GM12891 (cell line): ENCODE measurements around the gene CHRNA1.
"Not testable (repeated sequence)": the region's sequence is repeated elsewhere in the genome, so short reads cannot be mapped to it uniquely, and the experiment has no call there.

Experiments
- DNase-seq: peaks from one replicate; pipeline ENCODE4 v3.0.0; 2011; ENCODE audit warnings: low spot score; ENCODE audit not compliant: insufficient read length
- FAIRE-seq: peaks from 2 replicates; lab custom pipeline; 2011; peaks lifted over from hg19 to GRCh38; lab: Jason Lieb, UNC
- PAX5 ChIP-seq: IDR thresholded peaks from 2 replicates; pipeline ENCODE4 v1.6.1; 2011; ENCODE audit warnings: low read length, moderate library complexity, mild to moderate bottlenecking; ENCODE audit not compliant: insufficient read depth, severe bottlenecking
- POLR2A ChIP-seq: IDR thresholded peaks from 2 replicates; pipeline ENCODE4 v1.6.1; 2011; ENCODE audit warnings: low read depth, low read length, control low read depth
- POLR2AphosphoS5 ChIP-seq: IDR thresholded peaks from 2 replicates; pipeline ENCODE4 v1.6.1; 2011; ENCODE audit warnings: low read depth, low read length, control low read depth
- POU2F2 ChIP-seq: IDR thresholded peaks from 2 replicates; pipeline ENCODE4 v1.6.1; 2011; ENCODE audit warnings: low read depth, mild to moderate bottlenecking, control low read depth, low read length, moderate library complexity
- SPI1 ChIP-seq: IDR thresholded peaks from 2 replicates; pipeline ENCODE4 v1.6.1; 2011; ENCODE audit warnings: low read depth, low read length, control low read depth
- TAF1 ChIP-seq: IDR thresholded peaks from 2 replicates; pipeline ENCODE4 v1.6.1; 2011; ENCODE audit warnings: low read depth, low read length, control low read depth

The CHRNA1 gene

GRCh38 chr2:174719016-174719415 lies 45.3 kb downstream of the CHRNA1 start:
- DNase-seq (no peak), FAIRE-seq (no peak)
- TF ChIP-seq POLR2AphosphoS5 (no peak), TAF1 (no peak), POU2F2 (no peak), POLR2A (no peak), SPI1 (no peak), PAX5 (no peak)

GRCh38 chr2:174718591-174718990 lies 45.7 kb downstream of the CHRNA1 start:
- DNase-seq = no peak
- FAIRE-seq = no peak
- TF ChIP-seq TAF1 = no peak
- TF ChIP-seq POU2F2 = no peak
- TF ChIP-seq POLR2A = no peak
- TF ChIP-seq PAX5 = no peak
- TF ChIP-seq SPI1 = no peak
- TF ChIP-seq POLR2AphosphoS5 = no peak

- TF ChIP-seq POU2F2 (no peak), POLR2A (no peak), POLR2AphosphoS5 (no peak), PAX5 (no peak), TAF1 (no peak), SPI1 (no peak)
- no peak for FAIRE-seq
- no peak for DNase-seq
Observed at GRCh38 chr2:174717916-174718315, 46.4 kb downstream of the CHRNA1 start.

DNA sequence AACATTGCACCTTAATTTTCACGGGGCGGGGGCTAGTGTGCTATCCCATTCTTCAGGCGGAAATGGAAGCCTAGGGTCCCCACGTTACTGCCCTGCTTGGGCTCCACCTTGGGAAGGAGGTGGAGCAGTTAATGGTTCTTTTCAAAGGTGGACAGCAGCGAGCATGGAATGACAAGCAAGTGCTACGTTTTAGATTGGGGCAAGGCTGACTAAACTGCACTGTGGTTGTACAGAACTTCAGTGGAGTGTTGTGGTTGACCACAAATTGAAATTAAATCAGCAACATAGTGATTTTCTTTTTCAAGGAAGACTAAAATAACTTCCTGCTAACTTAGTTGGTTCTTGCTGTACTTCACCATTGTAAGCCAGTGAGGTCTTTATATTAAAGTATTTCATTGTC lies 47.0 kb downstream of the CHRNA1 start:
- FAIRE-seq (no peak), DNase-seq (no peak)
- TF ChIP-seq POLR2A (no peak), POU2F2 (no peak)

GRCh38 chr2:174716785-174717184 lies 47.5 kb downstream of the CHRNA1 start:
- TF ChIP-seq SPI1 = no peak
- no peak for TF ChIP-seq PAX5
- TF ChIP-seq POLR2AphosphoS5 = no peak
- TF ChIP-seq TAF1 = no peak
- TF ChIP-seq POU2F2 = no peak
- no peak for TF ChIP-seq POLR2A
- DNase-seq (no peak), FAIRE-seq (no peak)

- FAIRE-seq (no peak), DNase-seq (no peak)
- no peak for TF ChIP-seq POLR2A
- no peak for TF ChIP-seq POLR2AphosphoS5
- no peak for TF ChIP-seq POU2F2
- TF ChIP-seq TAF1 = no peak
Observed at GRCh38 chr2:174713686-174714085, 50.6 kb downstream of the CHRNA1 start.

- DNase-seq = no peak
- TF ChIP-seq PAX5 (no peak), POLR2A (no peak), TAF1 (no peak), POU2F2 (no peak), POLR2AphosphoS5 (no peak)
Observed at GRCh38 chr2:174711206-174711605, 53.1 kb downstream of the CHRNA1 start.

DNA sequence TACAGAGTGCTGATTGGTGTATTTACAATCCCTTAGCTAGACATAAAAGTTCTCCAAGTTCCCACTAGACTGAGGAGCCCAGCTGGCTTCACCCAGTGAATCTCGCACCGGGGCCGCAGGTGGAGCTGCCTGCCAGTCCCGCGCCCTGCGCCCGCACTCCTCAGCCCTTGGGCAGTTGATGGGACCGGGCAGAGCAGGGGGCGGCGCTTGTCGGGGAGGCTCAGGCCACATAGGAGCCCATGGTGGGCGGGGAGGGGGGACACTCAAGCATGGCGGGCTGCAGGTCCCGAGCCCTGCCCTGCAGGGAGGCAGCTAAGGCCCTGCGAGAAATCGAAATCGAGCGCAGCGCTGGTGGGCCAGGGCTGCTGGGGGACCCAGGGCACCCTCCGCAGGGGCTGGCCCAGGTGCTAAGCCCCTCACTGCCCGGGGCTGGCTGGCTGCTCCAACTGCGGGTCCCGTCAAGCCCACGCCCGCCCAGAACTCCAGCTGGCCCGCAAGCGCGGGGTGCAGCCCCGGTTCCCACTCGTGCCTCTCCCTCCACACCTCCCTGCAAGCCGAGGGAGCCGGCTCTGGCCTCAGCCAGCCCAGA lies 54.8 kb downstream of the CHRNA1 start:
- FAIRE-seq, DNase-seq: not testable (repeated sequence)

More at GRCh38 chr2:174711206-174711605, 53.1 kb downstream of the CHRNA1 start:
- no peak for FAIRE-seq

GRCh38 chr2:174708713-174709112 lies 55.6 kb downstream of the CHRNA1 start:
- FAIRE-seq (no peak), DNase-seq (no peak)
- TF ChIP-seq POLR2AphosphoS5 (no peak), POLR2A (no peak), PAX5 (no peak), TAF1 (no peak), SPI1 (no peak), POU2F2 (no peak)

- TF ChIP-seq TAF1 (no peak), POLR2A (no peak), SPI1 (no peak), POLR2AphosphoS5 (no peak), PAX5 (no peak), POU2F2 (no peak)
- FAIRE-seq = no peak
- no peak for DNase-seq
Observed at GRCh38 chr2:174705321-174705720, 59.0 kb downstream of the CHRNA1 start.
